ENCODE results near the gene PKIB. TPM values are rescaled to one million over a fixed set of nuclear protein-coding genes. Genes with fewer than 3 reads are reported as not detected.
"Not testable (repeated sequence)": the region's sequence is repeated elsewhere in the genome, so short reads cannot be mapped to it uniquely, and the experiment has no call there.

The PKIB gene
- total RNA-seq, 1 donor from 2014 or later: 0.13 TPM

GRCh38 chr6:122740936-122741335, 130.7 kb downstream of the PKIB start:
- no peak for DNase-seq (ENCODE audit: low read depth, low spot score)

- not testable (repeated sequence) for DNase-seq (ENCODE audit: low read depth, low spot score)
Observed at GRCh38 chr6:122744247-122744646, 134.0 kb downstream of the PKIB start.

- not testable (repeated sequence) for DNase-seq (ENCODE audit: low read depth, low spot score)
Observed at GRCh38 chr6:122744856-122745255, 134.7 kb downstream of the PKIB start.

DNA sequence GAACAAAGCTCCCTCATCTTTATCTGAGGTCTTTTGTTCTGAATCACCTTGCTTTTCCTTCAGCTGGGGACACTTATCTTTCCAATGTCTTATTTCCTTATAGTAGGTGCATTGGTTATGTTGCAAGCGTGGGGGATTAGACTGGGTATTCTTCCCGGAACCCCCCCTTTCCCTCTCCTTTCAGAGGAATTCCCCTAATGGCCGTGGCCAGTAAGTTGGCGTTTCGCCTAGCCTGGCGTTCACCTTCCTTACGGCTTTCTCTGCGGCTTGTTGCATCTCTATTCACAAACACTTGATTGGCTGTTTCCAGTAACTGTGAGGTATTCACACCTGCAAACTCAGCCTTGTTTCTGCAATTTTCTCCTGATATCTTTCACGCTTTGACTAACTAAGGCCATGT, 136.5 kb downstream of the PKIB start:
- no peak for DNase-seq (ENCODE audit: low read depth, low spot score)

DNA sequence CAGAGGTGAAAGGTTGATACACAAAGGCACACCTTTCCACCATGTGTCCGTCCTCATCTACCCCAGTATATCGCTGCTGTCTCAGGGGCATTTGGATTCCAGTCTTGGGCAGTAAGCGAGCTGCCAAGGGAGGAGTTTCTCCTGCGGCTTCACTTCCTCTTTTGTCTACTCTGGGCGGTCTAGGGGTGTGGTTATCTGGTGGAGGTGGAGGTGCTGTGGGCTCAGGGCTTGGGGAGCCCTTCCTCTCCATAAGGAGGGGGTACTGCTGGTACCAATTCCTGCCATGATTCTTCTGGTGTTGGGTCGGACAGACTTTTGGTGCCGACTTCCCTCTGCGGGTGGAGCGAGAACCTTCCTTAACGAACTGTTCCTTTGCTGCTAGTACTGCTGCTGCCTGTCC, 137.4 kb downstream of the PKIB start:
- no peak for DNase-seq (ENCODE audit: low read depth, low spot score)

DNA sequence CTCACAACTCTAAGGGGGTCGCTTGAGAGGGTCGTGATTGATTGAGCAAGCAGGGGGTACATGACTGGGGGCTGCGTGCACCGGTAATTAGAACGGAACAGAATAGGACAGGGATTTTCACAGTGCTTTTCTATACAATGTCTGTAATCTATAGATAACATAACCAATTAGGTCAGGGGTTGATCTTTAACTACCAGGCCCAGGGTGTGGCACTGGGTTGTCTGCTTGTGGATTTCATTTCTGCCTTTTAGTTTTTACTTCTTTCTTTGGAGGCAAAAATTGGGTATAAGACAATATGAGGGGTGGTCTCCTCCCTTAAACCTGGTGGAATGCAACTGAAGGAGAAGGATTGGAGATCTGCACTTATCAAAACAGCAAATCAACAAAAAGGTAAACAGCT, 138.7 kb downstream of the PKIB start:
- not testable (repeated sequence) for DNase-seq (ENCODE audit: low read depth, low spot score)

DNA sequence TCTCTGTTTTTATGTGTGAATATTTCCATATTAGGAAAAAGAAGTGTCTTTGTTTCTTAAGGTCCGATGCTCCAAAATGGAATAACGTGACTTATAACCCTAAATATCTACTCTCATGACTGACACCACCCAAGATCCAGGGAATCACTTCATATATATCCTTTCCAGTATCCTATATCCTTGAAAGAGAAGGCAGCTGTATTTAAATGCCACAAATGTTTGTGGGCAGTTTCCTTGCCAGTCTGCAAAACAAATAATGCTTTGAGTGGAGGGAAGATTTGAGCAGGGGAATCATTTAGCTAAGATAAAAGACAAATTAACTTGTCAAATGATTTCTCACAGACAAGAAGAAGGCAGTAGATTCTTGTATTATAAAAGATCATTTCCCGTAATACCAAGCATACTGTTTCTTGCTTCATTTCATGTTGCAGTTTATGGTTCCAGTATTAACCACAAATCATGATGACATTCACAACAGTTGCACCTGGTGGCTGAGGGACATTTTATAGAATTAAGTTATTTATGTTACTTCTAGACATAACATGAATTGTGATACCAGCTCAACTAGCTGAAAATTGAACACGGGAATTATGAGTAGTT, 139.3 kb downstream of the PKIB start:
- DNase-seq (ENCODE audit: low read depth, low spot score): no peak

GRCh38 chr6:122751326-122751725, 141.1 kb downstream of the PKIB start:
- no peak for DNase-seq (ENCODE audit: low read depth, low spot score)

DNA sequence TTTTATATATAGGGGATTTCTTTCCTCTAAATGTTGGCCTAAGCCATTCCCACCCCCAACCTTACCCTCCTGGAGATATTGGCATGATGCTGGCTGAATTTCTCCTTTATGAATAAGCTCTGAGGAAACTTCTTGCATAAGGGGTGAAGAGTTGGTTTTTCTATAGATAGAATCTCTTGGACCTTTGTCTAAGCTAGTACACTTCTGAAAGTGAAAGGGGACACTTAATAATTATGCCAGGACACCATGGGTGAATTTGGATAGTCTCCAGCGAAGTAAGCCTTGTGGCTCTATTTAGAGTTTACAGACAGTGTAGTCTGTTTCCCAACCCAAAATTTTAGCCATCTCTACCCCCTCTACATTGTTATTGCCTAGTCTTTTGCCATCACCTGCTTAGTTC, 142.3 kb downstream of the PKIB start:
- no peak for DNase-seq (ENCODE audit: low read depth, low spot score)

- no peak for DNase-seq (ENCODE audit: low read depth, low spot score)
Observed at GRCh38 chr6:122753000-122753687, 142.9 kb downstream of the PKIB start.

GRCh38 chr6:122753688-122754056, 143.5 kb downstream of the PKIB start:
- DNase-seq (ENCODE audit: low read depth, low spot score): no peak

DNA sequence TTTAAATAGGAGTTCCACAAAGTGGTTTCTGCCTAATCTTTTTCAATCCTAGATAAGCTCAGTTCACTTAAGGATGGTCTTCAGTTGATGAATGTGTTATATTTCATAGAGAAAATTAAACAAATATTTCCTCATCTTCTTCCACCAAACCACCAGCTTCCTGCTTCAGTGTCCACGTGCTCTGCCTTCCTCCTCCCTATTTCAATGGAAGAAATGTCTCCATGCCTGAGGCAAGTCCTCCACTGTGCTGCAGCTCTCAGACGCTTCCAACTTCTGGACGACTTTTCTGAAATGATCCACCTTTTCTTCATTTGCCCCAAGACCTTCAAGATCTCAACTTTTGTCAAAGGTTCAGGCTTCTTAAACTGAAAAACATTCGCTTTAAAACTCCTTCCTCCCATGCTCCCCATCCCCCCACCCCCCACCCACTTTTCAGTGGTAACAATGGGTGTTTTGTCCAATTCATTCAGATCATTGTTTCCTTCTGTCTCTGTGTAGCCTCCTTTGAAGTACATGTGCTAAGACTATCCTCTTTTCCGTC, 144.1 kb downstream of the PKIB start:
- no peak for DNase-seq (ENCODE audit: low read depth, low spot score)

DNA sequence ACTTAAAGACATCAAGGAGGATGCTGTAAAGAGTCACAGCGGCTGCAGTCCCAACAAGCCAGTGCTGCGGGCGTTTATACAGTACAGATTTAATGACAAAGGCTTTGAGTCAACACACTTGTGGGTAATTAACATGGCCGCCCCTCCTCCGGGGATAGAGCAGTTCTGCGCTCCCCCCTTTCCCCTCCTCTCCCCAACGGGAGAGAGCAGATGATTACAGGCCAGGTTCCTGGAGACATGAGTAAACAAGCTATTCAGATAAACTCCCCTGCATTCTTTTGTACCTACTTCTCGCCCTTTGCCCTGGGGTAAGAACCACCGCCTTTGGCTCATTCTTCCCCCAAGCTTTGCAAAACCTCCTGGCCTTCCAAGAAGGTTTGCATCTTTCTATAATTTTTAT, 145.7 kb downstream of the PKIB start:
- no peak for DNase-seq (ENCODE audit: low read depth, low spot score)

DNA sequence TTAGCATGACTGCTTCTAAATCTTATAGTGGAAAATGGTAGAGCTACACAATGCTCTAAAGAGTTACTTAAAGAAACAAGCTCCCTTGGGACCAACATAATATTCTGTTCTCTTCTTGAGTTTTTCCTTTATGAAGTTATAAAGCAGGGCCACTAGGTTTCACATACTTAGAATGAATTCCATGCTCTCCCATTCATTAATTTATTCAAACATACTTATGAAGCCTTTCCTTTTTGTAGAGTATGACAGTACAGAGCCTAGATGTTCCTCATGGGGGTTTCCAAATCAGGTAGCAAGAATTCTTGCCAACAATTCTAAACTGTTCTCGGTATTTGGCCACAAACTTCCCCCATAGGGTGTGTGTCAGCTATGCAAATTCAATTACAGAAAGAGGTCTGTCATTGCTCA, 148.7 kb downstream of the PKIB start:
- DNase-seq (ENCODE audit: low read depth, low spot score): no peak

DNA sequence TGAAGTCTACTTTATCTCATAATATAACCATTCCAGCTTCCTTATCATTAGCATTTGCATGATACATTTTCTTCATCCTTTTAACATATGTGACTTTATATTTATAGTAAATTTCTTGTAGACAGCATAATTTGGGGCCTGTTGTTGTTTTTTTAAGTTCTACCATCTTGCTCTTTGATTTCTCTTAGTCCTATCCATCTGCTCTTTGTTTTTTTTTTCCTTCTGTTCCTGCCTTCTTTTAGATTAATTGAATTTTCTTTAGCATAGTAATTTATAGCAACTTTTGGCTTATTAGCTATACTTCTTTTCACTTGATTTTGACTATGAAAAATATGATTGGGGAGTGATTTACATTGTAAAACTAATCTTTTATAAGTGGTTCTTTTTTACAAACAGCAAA, 150.1 kb downstream of the PKIB start:
- no peak for DNase-seq (ENCODE audit: low read depth, low spot score)

GRCh38 chr6:122766256-122766655, 156.1 kb downstream of the PKIB start:
- DNase-seq (ENCODE audit: low read depth, low spot score): no peak

GRCh38 chr6:122770835-122771601, 160.8 kb downstream of the PKIB start:
- DNase-seq (ENCODE audit: low read depth, low spot score): no peak

DNA sequence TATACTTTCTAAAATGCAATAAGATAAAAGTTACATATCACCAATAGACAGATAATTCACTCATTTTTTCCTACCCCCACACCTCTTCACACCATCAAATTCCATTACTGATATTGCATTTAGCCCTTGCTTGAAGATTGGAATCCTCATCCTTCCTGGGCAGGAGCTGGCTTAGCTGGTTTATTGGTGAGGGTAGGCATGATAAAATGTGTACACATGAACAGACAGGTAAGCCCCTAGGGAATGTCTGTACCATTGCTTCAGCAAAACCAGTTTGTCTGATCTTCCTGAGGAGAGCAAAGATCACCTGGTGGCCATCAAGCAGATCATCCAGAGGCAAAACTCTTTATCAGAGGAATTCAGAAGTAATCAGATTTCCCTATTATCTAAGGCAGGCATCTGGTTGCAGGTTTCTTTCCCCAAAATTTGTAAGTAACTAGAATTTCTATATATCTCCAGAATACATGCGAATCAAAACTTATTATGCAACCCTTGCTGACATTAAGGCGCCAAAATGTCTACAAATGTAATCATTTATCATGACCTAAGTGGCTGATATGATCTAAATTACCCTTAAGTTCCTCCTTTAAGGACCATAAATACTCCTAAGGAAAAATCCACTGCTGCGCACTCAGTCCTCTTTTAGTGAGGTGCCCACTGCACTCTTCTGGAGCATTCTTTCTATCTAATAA, 162.7 kb downstream of the PKIB start:
- no peak for DNase-seq (ENCODE audit: low read depth, low spot score)
